GM19238 (cell line): ENCODE results near the gene GSTM4.

Source experiments
- DNase-seq: peaks from one replicate; pipeline ENCODE4 v3.0.0; 2011; ENCODE audit warnings: low spot score; ENCODE audit not compliant: insufficient read length

Gene GSTM4

GRCh38 chr1:109655615-109656519 lies at the start of gene GSTM4:
TSS of gene GSTM4 (plus strand) at chr1:109656099. CDS start at chr1:109656390, 291 bp downstream.
- peak; percentile 87 for DNase-seq

- DNase-seq = no peak
Measured at GRCh38 chr1:109609881-109610280, 46.0 kb upstream of the GSTM4 start.

GRCh38 chr1:109610609-109611307 lies 45.1 kb upstream of the GSTM4 start:
- no peak for DNase-seq

GRCh38 chr1:109611308-109611990 lies 44.5 kb upstream of the GSTM4 start:
- DNase-seq = no peak

- no peak for DNase-seq
Measured at GRCh38 chr1:109613361-109614147, 42.3 kb upstream of the GSTM4 start.

- no peak for DNase-seq
Measured at GRCh38 chr1:109615879-109616278, 40.0 kb upstream of the GSTM4 start.

- no peak for DNase-seq
Measured at GRCh38 chr1:109616391-109616790, 39.5 kb upstream of the GSTM4 start.

GRCh38 chr1:109617291-109617801 lies 38.6 kb upstream of the GSTM4 start:
- DNase-seq = no peak

GRCh38 chr1:109618661-109619575 lies 37.0 kb upstream of the GSTM4 start:
- no peak for DNase-seq

GRCh38 chr1:109619576-109620400 lies 36.1 kb upstream of the GSTM4 start, which contains the start of the genes AMPD2 and GNAT2:
TSS of gene AMPD2 (plus strand) at chr1:109619837. CDS start at chr1:109621176, 1,339 bp downstream.
TSS of gene GNAT2 (minus strand) at chr1:109619616. CDS start at chr1:109612870, 6,746 bp downstream.
- peak; percentile 79 for DNase-seq

- no peak for DNase-seq
Measured at GRCh38 chr1:109620401-109620791, 35.5 kb upstream of the GSTM4 start.

GRCh38 chr1:109620841-109621286 lies 35.0 kb upstream of the GSTM4 start:
- DNase-seq = peak; percentile 97

- no peak for DNase-seq
Measured at GRCh38 chr1:109621379-109622136, 34.3 kb upstream of the GSTM4 start.

- DNase-seq = no peak
Measured at GRCh38 chr1:109622137-109622892, 33.6 kb upstream of the GSTM4 start.

GRCh38 chr1:109622895-109623294 lies 33.0 kb upstream of the GSTM4 start:
- DNase-seq = no peak

- no peak for DNase-seq
Measured at GRCh38 chr1:109623601-109624161, 32.2 kb upstream of the GSTM4 start.
